Vagina (tissue), 2 donors: Measurements from ENCODE around the gene PMEPA1. TPM values are rescaled to one million over a fixed set of nuclear protein-coding genes. Genes with fewer than 3 reads are reported as not detected.

Source experiments
- DNase-seq, 2 donors: peaks; one replicate each; pipeline ENCODE4 v3.0.0-alpha.2; 2017; ENCODE audit errors: extremely low spot score in 2 of 2
- H3K27ac ChIP-seq: fragments of 200-600 bp; sonication (generic); one replicate; pipeline ENCODE4 v1.5.1; 2019
- H3K27me3 ChIP-seq: fragments of 200-600 bp; sonication (generic); one replicate; pipeline ENCODE4 v1.5.1; 2019
- H3K36me3 ChIP-seq, 2 donors: fragments of 200-600 bp; sonication (generic); one replicate each; pipeline ENCODE4 v1.5.1; 2017 to 2019
- H3K4me1 ChIP-seq: fragments of 200-600 bp; sonication (generic); one replicate; pipeline ENCODE4 v1.5.1; 2019
- H3K4me3 ChIP-seq, 2 donors: fragments of 200-600 bp; sonication (generic); 1 replicate in 1 of 2; 2 replicates in 1 of 2; pipeline ENCODE4 v1.5.1; 2016 to 2019
- H3K9me3 ChIP-seq: fragments of 200-600 bp; sonication (generic); one replicate; pipeline ENCODE4 v1.5.1; 2019
- CTCF ChIP-seq, 3 experiments: fragments of 450-650 bp in 2 of 3; fragments of 200-600 bp in 1 of 3; sonication (generic) in 1 of 3; IDR thresholded peaks; one replicate each; pipeline ENCODE4 v1.5.1; 2017 to 2019; ENCODE audit warnings: antibody characterized with exemption in 3 of 3, mild to moderate bottlenecking in 2 of 3, moderate library complexity in 2 of 3
- POLR2A ChIP-seq, 2 donors: fragments of 450-650 bp; IDR thresholded peaks; one replicate each; pipeline ENCODE4 v1.6.1; 2017; ENCODE audit warnings: antibody characterized with exemption in 2 of 2, mild to moderate bottlenecking in 2 of 2, moderate library complexity in 2 of 2
- POLR2AphosphoS5 ChIP-seq, 2 donors: sonication (generic); formaldehyde crosslinking; IDR thresholded peaks; one replicate each; pipeline ENCODE4 v1.9.0; 2017; ENCODE audit warnings: antibody characterized with exemption in 2 of 2, mild to moderate bottlenecking in 2 of 2, low read depth in 1 of 2; ENCODE audit not compliant: insufficient read depth in 1 of 2
- intact Hi-C: fragments of 100-400 bp; cut with DNase I; formaldehyde crosslinking; loops from one replicate; pipeline ENCODE4 v1.15.1; 2023
- total RNA-seq: library from RNA; depleted of rRNA; stranded (reverse); fragments of >200 nt; gene quantifications from one replicate; pipeline ENCODE4 v1.2.3, GENCODE V29; 2016

The PMEPA1 gene
- total RNA-seq, 1 donor from 2014 or later = 11.3 TPM

GRCh38 chr20:57620274-57620990 lies 89.4 kb downstream of the PMEPA1 start, which contains the start of gene ZBP1:
ZBP1 (minus strand) TSS chr20:57620426; CDS start chr20:57620295, 131 bp downstream.
- no peaks in the 10 kb centered on the region for H3K36me3 ChIP-seq
- H3K27me3 ChIP-seq = no peaks in the 10 kb centered on the region
- peak in 1 of 2 donors; percentile 72 for DNase-seq
- no peak within 1 kb of the TSS for H3K27ac ChIP-seq
- H3K4me3 ChIP-seq = peak within 1 kb of the TSS in 1 of 2 donors; percentile 10
- peaks cover 16% of the 10 kb centered on the region for H3K4me1 ChIP-seq
- no peaks in the 10 kb centered on the region for H3K9me3 ChIP-seq
- TF ChIP-seq CTCF (IDR thresholded peaks at IDR 0.05) = no peak
- TF ChIP-seq POLR2A (IDR thresholded peaks at IDR 0.05) = no peak
- no peak for TF ChIP-seq POLR2AphosphoS5 (IDR thresholded peaks at IDR 0.05; ENCODE audit: insufficient read depth in 1 of 2, low read depth in 1 of 2)
- intact Hi-C loops = no loop called here

- DNase-seq = peak in 1 of 2 donors; percentile 84
- H3K36me3 ChIP-seq = no peaks in the 10 kb centered on the region
- peak overlapping the region in 1 of 2 donors; percentile 10 for H3K4me3 ChIP-seq
- intact Hi-C loops = no loop called here
- peaks cover 16% of the 10 kb centered on the region for H3K4me1 ChIP-seq
- H3K27ac ChIP-seq = no peak overlapping the region
- TF ChIP-seq POLR2A (IDR thresholded peaks at IDR 0.05) (no peak), CTCF (IDR thresholded peaks at IDR 0.05) (no peak), POLR2AphosphoS5 (IDR thresholded peaks at IDR 0.05; ENCODE audit: insufficient read depth in 1 of 2, low read depth in 1 of 2) (peak in 1 of 2 donors; percentile 14)
- no peaks in the 10 kb centered on the region for H3K27me3 ChIP-seq
- H3K9me3 ChIP-seq = no peaks in the 10 kb centered on the region
These were observed 90.6 kb downstream of the PMEPA1 start for GRCh38 chr20:57619051-57619831.

GRCh38 chr20:57618764-57619050 lies 91.1 kb downstream of the PMEPA1 start:
- no peaks in the 10 kb centered on the region for H3K27me3 ChIP-seq
- peaks cover 16% of the 10 kb centered on the region for H3K4me1 ChIP-seq
- TF ChIP-seq POLR2AphosphoS5 (IDR thresholded peaks at IDR 0.05; ENCODE audit: insufficient read depth in 1 of 2, low read depth in 1 of 2) = no peak
- TF ChIP-seq CTCF (IDR thresholded peaks at IDR 0.05) = no peak
- no peak for TF ChIP-seq POLR2A (IDR thresholded peaks at IDR 0.05)
- no peak for DNase-seq
- H3K36me3 ChIP-seq = no peaks in the 10 kb centered on the region
- intact Hi-C loops = no loop called here
- no peak overlapping the region for H3K27ac ChIP-seq
- no peak overlapping the region for H3K4me3 ChIP-seq
- no peaks in the 10 kb centered on the region for H3K9me3 ChIP-seq

GRCh38 chr20:57618091-57618763 lies 91.6 kb downstream of the PMEPA1 start:
- no peaks in the 10 kb centered on the region for H3K36me3 ChIP-seq
- TF ChIP-seq CTCF (IDR thresholded peaks at IDR 0.05) (no peak), POLR2A (IDR thresholded peaks at IDR 0.05) (no peak)
- no peak overlapping the region for H3K27ac ChIP-seq
- no peak overlapping the region for H3K4me3 ChIP-seq
- peak in 1 of 2 donors; percentile 74 for DNase-seq
- intact Hi-C loops = no loop called here
- H3K4me1 ChIP-seq = peaks cover 16% of the 10 kb centered on the region
- H3K9me3 ChIP-seq = no peaks in the 10 kb centered on the region
- H3K27me3 ChIP-seq = no peaks in the 10 kb centered on the region
